Ishikawa (cell line): Measurements from ENCODE around the gene FIS1.

ENCODE experiments used
- EGR1 ChIP-seq: IDR thresholded peaks from 2 replicates; pipeline ENCODE4 v1.6.1; 2012
- TCF12 ChIP-seq: IDR thresholded peaks from 2 replicates; pipeline ENCODE4 v1.6.1; 2012; ENCODE audit warnings: low read depth

- no peak for TF ChIP-seq TCF12
- no peak for TF ChIP-seq EGR1
These were observed 3.4 kb upstream of the FIS1 start for GRCh38 chr7:101248276-101248675.
